GM23248 (cell line): ENCODE measurements around the gene CLEC4C.

ENCODE experiments used
- EZH2 ChIP-seq: fragments of 200-600 bp; sonication (generic); IDR thresholded peaks from 2 replicates; pipeline ENCODE4 v1.6.1; 2018; ENCODE audit warnings: antibody characterized with exemption, mild to moderate bottlenecking; ENCODE audit not compliant: insufficient read depth, poor library complexity, severe bottlenecking
- EZH2phosphoT487 ChIP-seq: fragments of 200-600 bp; sonication (generic); IDR thresholded peaks from 2 replicates; pipeline ENCODE4 v1.6.1; 2018; ENCODE audit warnings: antibody characterized with exemption, moderate library complexity, mild to moderate bottlenecking, low read depth; ENCODE audit not compliant: insufficient read depth

- TF ChIP-seq EZH2 (no peak), EZH2phosphoT487 (no peak)
Measured at GRCh38 chr12:7712841-7713442, 34.2 kb downstream of the CLEC4C start.
